ENCODE results near the gene BRI3BP.

DNA sequence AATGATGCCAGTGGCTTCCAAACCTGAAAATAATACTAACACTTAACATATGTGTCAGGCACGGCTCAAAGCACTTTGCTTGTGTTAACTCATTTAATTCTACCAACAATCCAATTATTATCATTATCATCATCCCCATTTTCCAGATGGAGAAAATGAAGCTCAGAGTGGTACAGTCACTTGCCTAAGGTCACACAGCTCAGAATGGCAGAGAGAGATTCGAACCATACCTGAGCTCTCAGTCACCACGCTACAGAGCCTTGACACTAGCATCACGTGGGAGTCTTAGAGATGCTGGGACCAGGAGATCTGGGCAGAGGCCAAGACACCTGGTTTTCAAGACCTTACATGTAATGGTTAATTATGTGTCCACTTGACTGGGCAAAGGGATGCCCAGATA, 38.7 kb upstream of the BRI3BP start:
- TF ChIP-seq, protein P1, sequence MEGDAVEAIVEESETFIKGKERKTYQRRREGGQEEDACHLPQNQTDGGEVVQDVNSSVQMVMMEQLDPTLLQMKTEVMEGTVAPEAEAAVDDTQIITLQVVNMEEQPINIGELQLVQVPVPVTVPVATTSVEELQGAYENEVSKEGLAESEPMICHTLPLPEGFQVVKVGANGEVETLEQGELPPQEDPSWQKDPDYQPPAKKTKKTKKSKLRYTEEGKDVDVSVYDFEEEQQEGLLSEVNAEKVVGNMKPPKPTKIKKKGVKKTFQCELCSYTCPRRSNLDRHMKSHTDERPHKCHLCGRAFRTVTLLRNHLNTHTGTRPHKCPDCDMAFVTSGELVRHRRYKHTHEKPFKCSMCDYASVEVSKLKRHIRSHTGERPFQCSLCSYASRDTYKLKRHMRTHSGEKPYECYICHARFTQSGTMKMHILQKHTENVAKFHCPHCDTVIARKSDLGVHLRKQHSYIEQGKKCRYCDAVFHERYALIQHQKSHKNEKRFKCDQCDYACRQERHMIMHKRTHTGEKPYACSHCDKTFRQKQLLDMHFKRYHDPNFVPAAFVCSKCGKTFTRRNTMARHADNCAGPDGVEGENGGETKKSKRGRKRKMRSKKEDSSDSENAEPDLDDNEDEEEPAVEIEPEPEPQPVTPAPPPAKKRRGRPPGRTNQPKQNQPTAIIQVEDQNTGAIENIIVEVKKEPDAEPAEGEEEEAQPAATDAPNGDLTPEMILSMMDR (IDR thresholded peaks at IDR 0.05) = no peak
- TF ChIP-seq POLR2A (IDR thresholded peaks at IDR 0.05) (no peak), EP300 (IDR thresholded peaks at IDR 0.05) (no peak)

Measured in sigmoid colon (tissue), 4 donors.